T-helper 2 cell (primary cell): ENCODE data around the gene CDH7.
A peak's percentile ranks its signal among the peaks of the same experiment; 100 is the strongest.

Experiments used
- DNase-seq, 5 experiments: peaks; one replicate each; pipeline versions ENCODE4 v3.0.0 to v3.0.0-alpha.2; 2012 to 2022

The CDH7 gene

DNA sequence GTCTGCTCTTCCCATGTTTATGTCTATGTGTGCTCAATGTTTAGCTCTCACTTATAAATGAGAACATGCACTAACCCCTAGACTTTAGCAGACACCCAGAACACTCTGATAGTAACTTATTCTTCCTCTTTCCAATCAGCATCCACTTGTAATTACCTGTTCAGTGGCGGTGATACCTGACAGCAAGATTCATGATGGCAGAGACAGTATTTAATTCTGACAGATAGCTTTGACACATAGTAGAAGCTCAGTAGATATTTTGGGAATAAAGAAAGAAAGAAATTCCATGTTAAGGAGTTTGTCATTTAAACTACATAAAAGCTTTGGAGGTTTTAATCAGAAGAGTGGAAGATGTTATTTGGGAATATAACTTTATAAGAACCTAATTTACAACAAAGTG, 171.3 kb downstream of the CDH7 start:
- no peak for DNase-seq

DNA sequence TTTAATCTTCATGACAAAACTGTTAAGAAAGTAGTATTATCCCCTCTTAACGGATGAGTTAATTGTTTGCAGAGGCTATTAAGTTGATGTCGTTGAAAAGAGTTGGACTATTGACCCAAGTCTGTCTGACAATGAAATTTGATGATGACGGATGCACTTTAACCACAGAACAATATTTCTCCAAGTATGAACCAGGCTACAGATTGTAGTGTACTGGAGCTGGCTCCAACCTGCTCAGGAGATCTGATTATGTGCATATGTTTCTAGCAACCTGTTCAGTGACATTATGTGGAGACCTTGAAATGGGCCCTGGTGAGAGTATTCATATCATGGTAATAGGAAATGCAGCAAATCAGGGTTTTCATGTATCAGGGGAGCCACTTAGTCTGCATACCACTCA, 174.1 kb downstream of the CDH7 start:
- no peak for DNase-seq

DNA sequence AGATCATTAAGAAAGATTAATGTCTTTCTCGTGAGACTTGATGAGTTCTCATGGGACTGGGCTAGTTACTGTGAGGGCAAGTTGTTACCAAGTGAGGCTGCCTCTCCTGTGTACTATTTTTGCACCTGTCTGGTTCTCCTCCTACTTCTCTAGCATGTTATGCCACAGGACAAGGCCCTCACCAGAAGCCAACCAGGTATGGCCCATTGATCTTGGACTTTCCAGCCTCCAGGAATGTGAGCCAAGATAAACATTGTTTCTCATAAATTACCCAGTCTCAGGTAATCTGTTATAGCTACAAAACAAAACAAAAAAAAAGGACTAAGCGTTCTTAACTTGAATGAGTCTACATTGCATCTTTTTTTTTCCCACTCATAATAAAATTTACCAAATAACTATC, 184.1 kb downstream of the CDH7 start:
- DNase-seq: no peak

- no peak for DNase-seq
These were observed 185.9 kb downstream of the CDH7 start for GRCh38 chr18:65936678-65937077.

DNA sequence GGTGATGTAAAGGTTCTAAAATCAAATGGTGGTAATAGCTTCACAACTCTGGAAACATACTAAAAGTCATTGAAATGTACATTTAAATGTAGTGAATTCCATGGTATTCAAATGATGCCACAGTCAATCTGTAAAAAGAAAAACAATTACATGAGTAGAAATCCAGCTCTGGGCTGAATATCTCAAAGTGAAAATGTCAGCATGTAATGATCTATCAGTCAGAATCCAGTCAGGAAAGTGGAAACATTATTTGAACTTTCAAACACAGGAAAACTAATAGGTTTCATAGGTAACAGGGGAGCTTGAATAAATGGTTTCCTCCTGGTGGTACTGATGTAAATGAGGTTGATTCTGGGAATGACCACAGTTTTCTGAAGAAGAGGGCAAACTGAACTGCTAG, 186.4 kb downstream of the CDH7 start:
- DNase-seq: no peak

DNA sequence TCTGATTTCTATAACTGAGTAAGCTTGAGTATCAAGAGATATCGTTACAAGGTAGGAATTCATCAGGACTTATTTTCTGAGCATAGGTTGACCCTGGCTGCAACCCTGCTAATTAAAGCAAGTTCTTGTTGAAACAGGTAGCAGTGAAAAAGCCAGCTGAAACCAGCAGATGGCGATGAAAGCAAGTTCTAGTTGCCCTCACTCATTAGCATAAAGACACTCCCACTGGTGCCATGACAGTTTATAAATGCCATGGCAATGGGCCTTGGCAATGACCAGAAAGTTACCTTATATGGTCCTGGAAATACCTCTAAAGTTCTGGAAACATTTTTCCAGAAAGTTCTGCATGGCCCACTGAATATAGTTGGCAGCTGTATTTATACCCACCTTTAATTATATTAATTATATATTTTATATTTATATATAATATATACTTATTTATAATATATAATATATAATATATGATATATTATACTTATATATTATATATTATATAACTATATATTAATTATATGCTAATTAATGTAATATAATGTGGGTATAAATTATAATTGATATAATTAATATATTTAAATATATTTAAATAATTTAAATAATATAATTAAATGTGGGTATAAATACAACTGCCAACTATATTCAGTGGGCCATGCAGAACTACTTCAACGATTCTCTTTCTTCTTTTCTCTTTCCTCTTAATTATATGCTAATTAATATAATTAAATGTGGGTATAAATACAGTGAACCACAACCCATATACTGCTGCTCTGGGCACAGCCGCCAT, 188.0 kb downstream of the CDH7 start:
- DNase-seq: peak in 1 of 5 experiments; percentile 34
